A673 (cell line): ENCODE measurements around the gene SLC50A1. TPM values are rescaled to one million over a fixed set of nuclear protein-coding genes. Genes with fewer than 3 reads are reported as not detected.

Experiments used
- BruUV-seq: library from RNA; stranded (reverse); fragments of 400-500 nt; replicated peaks from 2 replicates; lab custom pipeline; 2021; lab: Mats Ljungman, UMichigan
- CTCF ChIA-PET: fragments of 300-600 bp; sonication (Branson Sonifier 250); formaldehyde crosslinking; loops from one replicate; lab custom pipeline; 2022; ENCODE audit warnings: antibody characterized with exemption; lab: Charles Lee
- POLR2A ChIA-PET: fragments of 300-600 bp; sonication (Branson Sonifier 250); formaldehyde crosslinking; loops from one replicate; lab custom pipeline; 2022; ENCODE audit warnings: antibody characterized with exemption; ENCODE audit not compliant: low non-redundant PET; lab: Charles Lee
- DNase-seq: peaks from one replicate; pipeline ENCODE4 v3.0.0-alpha.2; 2015; ENCODE audit warnings: low spot score
- H3K27ac ChIP-seq: fragments of 200-600 bp; sonication (generic); 2 replicates; pipeline ENCODE4 v1.5.1; 2016; ENCODE audit warnings: mixed run types, low read depth, mild to moderate bottlenecking, mixed read lengths, antibody characterized with exemption, low read length; ENCODE audit not compliant: poor library complexity, severe bottlenecking
- H3K27me3 ChIP-seq: fragments of 200-600 bp; sonication (generic); replicated peaks from 2 replicates; pipeline ENCODE4 v1.6.1; 2017; ENCODE audit warnings: mixed run types, low read depth, mild to moderate bottlenecking, mixed read lengths, antibody characterized with exemption, low read length; ENCODE audit not compliant: insufficient read depth, poor library complexity
- H3K36me3 ChIP-seq: fragments of 200-600 bp; sonication (generic); 2 replicates; pipeline ENCODE4 v1.6.1; 2016; ENCODE audit warnings: mixed run types, mild to moderate bottlenecking, mixed read lengths, antibody characterized with exemption, low read length; ENCODE audit not compliant: insufficient read depth, poor library complexity, severe bottlenecking
- H3K4me1 ChIP-seq: fragments of 200-600 bp; sonication (generic); 2 replicates; pipeline ENCODE4 v1.6.1; 2017; ENCODE audit warnings: mixed run types, mild to moderate bottlenecking, mixed read lengths, antibody characterized with exemption, low read length; ENCODE audit not compliant: insufficient read depth, poor library complexity, severe bottlenecking
- H3K4me3 ChIP-seq: fragments of 200-600 bp; sonication (generic); 2 replicates; pipeline ENCODE4 v1.5.1; 2016; ENCODE audit warnings: low read depth, mixed run types, mild to moderate bottlenecking, mixed read lengths, low read length; ENCODE audit not compliant: poor library complexity, severe bottlenecking
- H3K9me3 ChIP-seq: fragments of 200-600 bp; sonication (generic); 2 replicates; pipeline ENCODE4 v1.6.1; 2016; ENCODE audit warnings: mixed run types, low read depth, mild to moderate bottlenecking, mixed read lengths, antibody characterized with exemption, low read length; ENCODE audit not compliant: poor library complexity, severe bottlenecking
- CTCF ChIP-seq: fragments of 300-800, 200-600 bp; sonication (generic); conservative IDR thresholded peaks from 2 replicates; pipeline ENCODE4 v1.5.1; 2017; ENCODE audit warnings: low read depth, mild to moderate bottlenecking, antibody characterized with exemption, low read length, moderate library complexity, mixed read lengths
- EZH2 ChIP-seq: fragments of 200-600 bp; sonication (generic); IDR thresholded peaks from 2 replicates; pipeline ENCODE4 v1.6.1; 2017; ENCODE audit warnings: borderline replicate concordance, low read depth, mild to moderate bottlenecking, mixed read lengths, antibody characterized with exemption, low read length; ENCODE audit not compliant: poor library complexity, severe bottlenecking
- intact Hi-C: fragments of 100-400 bp; cut with micrococcal nuclease; formaldehyde crosslinking; loops from one replicate; pipeline ENCODE4 v1.10.0; 2022; ENCODE audit not compliant: unreplicated experiment
- total RNA-seq: library from RNA; stranded (reverse); gene quantifications from 2 replicates; pipeline ENCODE4 v1.2.3, GENCODE V29; 2021

SLC50A1 gene
- total RNA-seq, 1 experiment from 2014 or later: 30.3 TPM

- CTCF ChIA-PET: interaction anchor here (0.9 to 1.2 kb wide), 2 partner anchors 16 to 86 kb away, joined by 4 to 7 read pairs; no protein-coding TSS in a partner anchor
- DNase-seq: no peak
- Histone ChIP-seq H3K27me3 (no peaks in the 10 kb centered on the region), H3K27ac (no peak overlapping the region), H3K9me3 (no peaks in the 10 kb centered on the region), H3K36me3 (peaks cover 4% of the 10 kb centered on the region), H3K4me1 (peaks cover 17% of the 10 kb centered on the region), H3K4me3 (no peak overlapping the region)
- POLR2A ChIA-PET: no interaction called here
- BruUV-seq: no TSS peak
- no peak for TF ChIP-seq EZH2
- TF ChIP-seq CTCF: no peak
- intact Hi-C loops: loop anchor here (10.0 kb wide), 2 partner anchors 147 to 417 kb away; partner anchors contain the start of gene RUSC1
Observed at GRCh38 chr1:155177192-155177917, 41.7 kb downstream of the SLC50A1 start.

- TF ChIP-seq EZH2: no peak
- TF ChIP-seq CTCF: no peak
- Histone ChIP-seq H3K27ac (no peak overlapping the region), H3K36me3 (peaks cover 4% of the 10 kb centered on the region), H3K27me3 (no peaks in the 10 kb centered on the region), H3K4me1 (peaks cover 16% of the 10 kb centered on the region), H3K4me3 (no peak overlapping the region), H3K9me3 (no peaks in the 10 kb centered on the region)
- intact Hi-C loops: loop anchor here (10.0 kb wide), 2 partner anchors 147 to 417 kb away; partner anchors contain the start of gene RUSC1
- POLR2A ChIA-PET: no interaction called here
- no TSS peak for BruUV-seq
- no peak for DNase-seq
- CTCF ChIA-PET: interaction anchor here (1.2 kb wide), 1 partner anchor 16 kb away, joined by 7 read pairs; no protein-coding TSS in a partner anchor
Observed at GRCh38 chr1:155177918-155178281, 42.2 kb downstream of the SLC50A1 start.

- Histone ChIP-seq H3K9me3 (no peaks in the 10 kb centered on the region), H3K27me3 (no peaks in the 10 kb centered on the region), H3K36me3 (peaks cover 4% of the 10 kb centered on the region), H3K4me3 (no peak overlapping the region), H3K4me1 (peaks cover 15% of the 10 kb centered on the region), H3K27ac (no peak overlapping the region)
- no peak for DNase-seq
- intact Hi-C loops: loop anchor here (10.0 kb wide), 2 partner anchors 146 to 416 kb away; partner anchors contain the start of gene RUSC1
- TF ChIP-seq CTCF (no peak), EZH2 (no peak)
- CTCF ChIA-PET: no interaction called here
- POLR2A ChIA-PET: no interaction called here
- no TSS peak for BruUV-seq
Observed at GRCh38 chr1:155178441-155179111, 42.9 kb downstream of the SLC50A1 start.
